Measurements from ENCODE around the gene SLC28A1. TPM values are rescaled to one million over a fixed set of nuclear protein-coding genes. Genes with fewer than 3 reads are reported as not detected.

Gene SLC28A1, protein sequence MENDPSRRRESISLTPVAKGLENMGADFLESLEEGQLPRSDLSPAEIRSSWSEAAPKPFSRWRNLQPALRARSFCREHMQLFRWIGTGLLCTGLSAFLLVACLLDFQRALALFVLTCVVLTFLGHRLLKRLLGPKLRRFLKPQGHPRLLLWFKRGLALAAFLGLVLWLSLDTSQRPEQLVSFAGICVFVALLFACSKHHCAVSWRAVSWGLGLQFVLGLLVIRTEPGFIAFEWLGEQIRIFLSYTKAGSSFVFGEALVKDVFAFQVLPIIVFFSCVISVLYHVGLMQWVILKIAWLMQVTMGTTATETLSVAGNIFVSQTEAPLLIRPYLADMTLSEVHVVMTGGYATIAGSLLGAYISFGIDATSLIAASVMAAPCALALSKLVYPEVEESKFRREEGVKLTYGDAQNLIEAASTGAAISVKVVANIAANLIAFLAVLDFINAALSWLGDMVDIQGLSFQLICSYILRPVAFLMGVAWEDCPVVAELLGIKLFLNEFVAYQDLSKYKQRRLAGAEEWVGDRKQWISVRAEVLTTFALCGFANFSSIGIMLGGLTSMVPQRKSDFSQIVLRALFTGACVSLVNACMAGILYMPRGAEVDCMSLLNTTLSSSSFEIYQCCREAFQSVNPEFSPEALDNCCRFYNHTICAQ
- total RNA-seq (2014; rRNA removed; shearing (Covaris generic); ENCODE audit: low replicate concordance): not detected in 2 replicates

DNA sequence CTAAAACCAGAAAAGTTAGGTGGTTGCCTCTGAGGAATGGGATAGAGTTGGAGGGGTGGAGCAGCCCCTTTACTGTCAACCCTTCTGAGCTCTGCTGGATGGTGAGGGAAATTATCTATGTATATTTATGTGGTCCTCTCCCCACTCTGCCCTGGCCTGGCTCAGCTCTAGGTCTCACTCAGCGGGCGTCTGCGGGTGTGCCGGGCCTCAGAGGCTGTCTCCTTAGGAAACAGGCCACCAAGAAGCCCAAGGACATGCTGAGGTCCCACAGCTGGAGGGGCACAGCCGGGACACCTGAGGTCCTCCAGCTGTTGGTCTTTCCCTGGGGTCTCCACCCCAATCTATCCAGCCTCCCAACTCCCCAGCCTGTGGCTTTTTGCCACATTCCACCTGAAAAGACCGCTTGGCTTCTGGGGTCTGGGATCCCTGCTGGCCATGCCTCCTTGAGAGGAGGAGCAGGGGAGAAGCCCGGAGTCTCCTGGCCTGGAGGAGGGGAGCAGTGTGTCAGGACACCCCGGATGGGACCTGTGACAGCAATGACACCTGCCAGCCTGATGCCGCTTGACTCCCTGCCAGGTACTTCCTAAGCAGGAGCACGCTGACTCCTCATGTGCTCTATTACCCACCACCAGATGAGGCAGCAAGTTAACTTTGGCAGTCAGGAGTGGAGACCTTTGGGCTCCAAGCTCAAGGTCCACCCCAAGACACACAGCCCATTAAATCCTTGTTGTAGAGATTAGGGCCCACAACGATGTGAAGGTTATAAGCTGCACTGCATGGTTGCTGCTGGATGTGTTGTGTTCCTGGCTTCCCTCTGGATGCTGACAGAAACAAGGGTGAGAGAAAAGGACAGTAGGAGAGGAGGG is at the start of gene SLC28A1:
Gene SLC28A1 (plus strand): TSS at position 747 of the 866 bp plus-strand sequence. CDS start 3,099 bp downstream, outside the sequence.
- Histone ChIP-seq H3K9ac (ENCODE audit: low read length) (no peak within 1 kb of the TSS), H3K79me2 (ENCODE audit: low read length) (no peaks in the 10 kb centered on the region), H3K27ac (ENCODE audit: low read length) (no peak within 1 kb of the TSS), H3K9me3 (ENCODE audit: low read length) (no peaks in the 10 kb centered on the region), H3K4me2 (ENCODE audit: low read depth, low read length, poor library complexity, severe bottlenecking) (no peak within 1 kb of the TSS), H3K36me3 (ENCODE audit: insufficient read depth, low read length) (no peaks in the 10 kb centered on the region), H4K20me1 (ENCODE audit: insufficient read depth, low read depth, low read length) (no peaks in the 10 kb centered on the region), H3K4me1 (ENCODE audit: low read length) (no peaks in the 10 kb centered on the region), H3K27me3 (ENCODE audit: low read length) (no peaks in the 10 kb centered on the region), H2AFZ (ENCODE audit: low read length) (no peak within 1 kb of the TSS), H3K9me2 (replicated peaks; ENCODE audit: insufficient read depth, low read length) (no peaks in the 10 kb centered on the region), H3K4me3 (ENCODE audit: low read length) (no peak within 1 kb of the TSS)
- DNase-seq: no peak

- no peak for DNase-seq
- Histone ChIP-seq H3K4me1 (ENCODE audit: low read length) (no peaks in the 10 kb centered on the region), H2AFZ (ENCODE audit: low read length) (no peak overlapping the region), H3K9me2 (replicated peaks; ENCODE audit: insufficient read depth, low read length) (no peaks in the 10 kb centered on the region), H3K27me3 (ENCODE audit: low read length) (no peaks in the 10 kb centered on the region), H3K79me2 (ENCODE audit: low read length) (no peaks in the 10 kb centered on the region), H3K9me3 (ENCODE audit: low read length) (no peaks in the 10 kb centered on the region), H4K20me1 (ENCODE audit: insufficient read depth, low read depth, low read length) (no peaks in the 10 kb centered on the region), H3K36me3 (ENCODE audit: insufficient read depth, low read length) (no peaks in the 10 kb centered on the region), H3K27ac (ENCODE audit: low read length) (no peak overlapping the region), H3K4me3 (ENCODE audit: low read length) (no peak overlapping the region), H3K9ac (ENCODE audit: low read length) (no peak overlapping the region), H3K4me2 (ENCODE audit: low read depth, low read length, poor library complexity, severe bottlenecking) (no peak overlapping the region)
These were observed 49.5 kb upstream of the SLC28A1 start for GRCh38 chr15:84834969-84835368.

- H2AFZ ChIP-seq (ENCODE audit: low read length): no peak overlapping the region
- no peaks in the 10 kb centered on the region for H4K20me1 ChIP-seq (ENCODE audit: insufficient read depth, low read depth, low read length)
- no peak overlapping the region for H3K4me2 ChIP-seq (ENCODE audit: low read depth, low read length, poor library complexity, severe bottlenecking)
- no peaks in the 10 kb centered on the region for H3K9me3 ChIP-seq (ENCODE audit: low read length)
- no peak overlapping the region for H3K9ac ChIP-seq (ENCODE audit: low read length)
- H3K27me3 ChIP-seq (ENCODE audit: low read length): no peaks in the 10 kb centered on the region
- no peaks in the 10 kb centered on the region for H3K9me2 ChIP-seq (replicated peaks; ENCODE audit: insufficient read depth, low read length)
- H3K27ac ChIP-seq (ENCODE audit: low read length): no peak overlapping the region
- DNase-seq: no peak
- no peaks in the 10 kb centered on the region for H3K36me3 ChIP-seq (ENCODE audit: insufficient read depth, low read length)
- H3K4me1 ChIP-seq (ENCODE audit: low read length): no peaks in the 10 kb centered on the region
- H3K79me2 ChIP-seq (ENCODE audit: low read length): no peaks in the 10 kb centered on the region
- H3K4me3 ChIP-seq (ENCODE audit: low read length): no peak overlapping the region
These were observed 48.7 kb upstream of the SLC28A1 start for GRCh38 chr15:84835661-84836337.

GRCh38 chr15:84836844-84837243 is 47.6 kb upstream of the SLC28A1 start:
- Histone ChIP-seq H3K36me3 (ENCODE audit: insufficient read depth, low read length) (no peaks in the 10 kb centered on the region), H3K4me3 (ENCODE audit: low read length) (no peak overlapping the region), H3K9me2 (replicated peaks; ENCODE audit: insufficient read depth, low read length) (no peaks in the 10 kb centered on the region), H3K9ac (ENCODE audit: low read length) (no peak overlapping the region), H3K4me2 (ENCODE audit: low read depth, low read length, poor library complexity, severe bottlenecking) (no peak overlapping the region), H3K9me3 (ENCODE audit: low read length) (no peaks in the 10 kb centered on the region), H3K27ac (ENCODE audit: low read length) (no peak overlapping the region), H3K27me3 (ENCODE audit: low read length) (no peaks in the 10 kb centered on the region), H3K79me2 (ENCODE audit: low read length) (no peaks in the 10 kb centered on the region), H4K20me1 (ENCODE audit: insufficient read depth, low read depth, low read length) (no peaks in the 10 kb centered on the region), H2AFZ (ENCODE audit: low read length) (no peak overlapping the region), H3K4me1 (ENCODE audit: low read length) (no peaks in the 10 kb centered on the region)
- no peak for DNase-seq

- Histone ChIP-seq H3K27ac (ENCODE audit: low read length) (no peak overlapping the region), H3K9ac (ENCODE audit: low read length) (no peak overlapping the region), H3K4me1 (ENCODE audit: low read length) (no peaks in the 10 kb centered on the region), H3K9me2 (replicated peaks; ENCODE audit: insufficient read depth, low read length) (no peaks in the 10 kb centered on the region), H2AFZ (ENCODE audit: low read length) (no peak overlapping the region), H3K4me3 (ENCODE audit: low read length) (no peak overlapping the region), H3K27me3 (ENCODE audit: low read length) (no peaks in the 10 kb centered on the region), H3K36me3 (ENCODE audit: insufficient read depth, low read length) (no peaks in the 10 kb centered on the region), H3K79me2 (ENCODE audit: low read length) (no peaks in the 10 kb centered on the region), H3K9me3 (ENCODE audit: low read length) (no peaks in the 10 kb centered on the region), H3K4me2 (ENCODE audit: low read depth, low read length, poor library complexity, severe bottlenecking) (no peak overlapping the region), H4K20me1 (ENCODE audit: insufficient read depth, low read depth, low read length) (no peaks in the 10 kb centered on the region)
- DNase-seq: no peak
These were observed 44.7 kb upstream of the SLC28A1 start for GRCh38 chr15:84839714-84840113.

DNA sequence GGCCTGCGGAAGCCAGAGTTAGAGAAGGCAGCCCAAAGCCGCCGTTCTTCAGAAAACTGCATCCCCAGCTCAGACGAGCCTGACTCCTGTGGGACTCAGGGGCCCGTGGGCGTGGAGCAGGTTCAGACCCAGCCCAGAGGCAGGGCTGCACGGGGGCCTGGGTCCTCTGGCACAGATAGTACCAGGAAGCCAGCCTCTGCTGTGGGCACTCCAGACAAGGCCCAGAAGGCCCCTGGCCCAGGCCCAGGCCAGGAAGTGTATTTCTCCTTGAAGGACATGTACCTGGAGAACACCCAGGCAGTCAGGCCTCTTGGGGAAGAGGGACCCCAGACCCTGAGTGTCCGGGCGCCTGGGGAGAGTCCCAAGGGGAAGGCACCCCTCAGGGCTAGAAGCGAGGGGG is 44.2 kb upstream of the SLC28A1 start:
- Histone ChIP-seq H3K79me2 (ENCODE audit: low read length) (no peaks in the 10 kb centered on the region), H3K36me3 (ENCODE audit: insufficient read depth, low read length) (no peaks in the 10 kb centered on the region), H3K27me3 (ENCODE audit: low read length) (no peaks in the 10 kb centered on the region), H3K9ac (ENCODE audit: low read length) (no peak overlapping the region), H3K4me2 (ENCODE audit: low read depth, low read length, poor library complexity, severe bottlenecking) (no peak overlapping the region), H3K4me1 (ENCODE audit: low read length) (no peaks in the 10 kb centered on the region), H2AFZ (ENCODE audit: low read length) (no peak overlapping the region), H3K4me3 (ENCODE audit: low read length) (no peak overlapping the region), H3K9me2 (replicated peaks; ENCODE audit: insufficient read depth, low read length) (no peaks in the 10 kb centered on the region), H3K27ac (ENCODE audit: low read length) (no peak overlapping the region), H3K9me3 (ENCODE audit: low read length) (no peaks in the 10 kb centered on the region), H4K20me1 (ENCODE audit: insufficient read depth, low read depth, low read length) (no peaks in the 10 kb centered on the region)
- no peak for DNase-seq

GRCh38 chr15:84840741-84841429 is 43.6 kb upstream of the SLC28A1 start:
- no peaks in the 10 kb centered on the region for H3K27me3 ChIP-seq (ENCODE audit: low read length)
- no peak overlapping the region for H3K4me2 ChIP-seq (ENCODE audit: low read depth, low read length, poor library complexity, severe bottlenecking)
- H3K9me3 ChIP-seq (ENCODE audit: low read length): no peaks in the 10 kb centered on the region
- no peaks in the 10 kb centered on the region for H4K20me1 ChIP-seq (ENCODE audit: insufficient read depth, low read depth, low read length)
- DNase-seq: no peak
- no peak overlapping the region for H3K9ac ChIP-seq (ENCODE audit: low read length)
- H2AFZ ChIP-seq (ENCODE audit: low read length): no peak overlapping the region
- no peaks in the 10 kb centered on the region for H3K9me2 ChIP-seq (replicated peaks; ENCODE audit: insufficient read depth, low read length)
- H3K27ac ChIP-seq (ENCODE audit: low read length): no peak overlapping the region
- no peak overlapping the region for H3K4me3 ChIP-seq (ENCODE audit: low read length)
- no peaks in the 10 kb centered on the region for H3K36me3 ChIP-seq (ENCODE audit: insufficient read depth, low read length)
- H3K79me2 ChIP-seq (ENCODE audit: low read length): no peaks in the 10 kb centered on the region
- no peaks in the 10 kb centered on the region for H3K4me1 ChIP-seq (ENCODE audit: low read length)

Measured in Karpas-422 (cell line).